Vagina (tissue), 2 donors: ENCODE measurements around the gene PLCB1.

Experiments
- POLR2A ChIP-seq, 2 donors: fragments of 450-650 bp; IDR thresholded peaks; one replicate each; pipeline ENCODE4 v1.6.1; 2017; ENCODE audit warnings: antibody characterized with exemption in 2 of 2, mild to moderate bottlenecking in 2 of 2, moderate library complexity in 2 of 2
- TF ChIP-seq, protein P1 (sequence below), 3 experiments: fragments of 450-650 bp in 2 of 3; fragments of 200-600 bp in 1 of 3; sonication (generic) in 1 of 3; IDR thresholded peaks; one replicate each; pipeline ENCODE4 v1.5.1; 2017 to 2019; ENCODE audit warnings: antibody characterized with exemption in 3 of 3, mild to moderate bottlenecking in 2 of 3, moderate library complexity in 2 of 3

DNA sequence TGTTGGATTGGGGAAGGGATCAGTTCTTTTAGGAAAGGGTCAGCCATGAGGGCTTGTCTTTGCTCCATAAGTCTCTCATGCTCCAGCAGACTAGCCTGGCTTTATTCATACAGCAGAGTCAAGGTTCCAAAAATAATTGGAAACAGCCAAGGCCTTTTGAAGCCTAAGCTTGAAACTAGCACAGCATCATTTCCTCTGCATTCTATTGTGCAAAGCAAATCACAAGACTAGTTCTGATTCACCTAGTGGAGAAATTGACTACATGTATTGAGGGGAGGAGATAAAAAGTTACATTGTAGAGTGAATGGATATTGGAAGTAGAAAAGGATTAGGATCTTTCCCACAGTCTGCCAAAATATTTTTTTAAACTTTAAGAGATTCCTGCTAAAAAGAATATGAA, 777.5 kb downstream of the PLCB1 start:
- TF ChIP-seq, protein P1, sequence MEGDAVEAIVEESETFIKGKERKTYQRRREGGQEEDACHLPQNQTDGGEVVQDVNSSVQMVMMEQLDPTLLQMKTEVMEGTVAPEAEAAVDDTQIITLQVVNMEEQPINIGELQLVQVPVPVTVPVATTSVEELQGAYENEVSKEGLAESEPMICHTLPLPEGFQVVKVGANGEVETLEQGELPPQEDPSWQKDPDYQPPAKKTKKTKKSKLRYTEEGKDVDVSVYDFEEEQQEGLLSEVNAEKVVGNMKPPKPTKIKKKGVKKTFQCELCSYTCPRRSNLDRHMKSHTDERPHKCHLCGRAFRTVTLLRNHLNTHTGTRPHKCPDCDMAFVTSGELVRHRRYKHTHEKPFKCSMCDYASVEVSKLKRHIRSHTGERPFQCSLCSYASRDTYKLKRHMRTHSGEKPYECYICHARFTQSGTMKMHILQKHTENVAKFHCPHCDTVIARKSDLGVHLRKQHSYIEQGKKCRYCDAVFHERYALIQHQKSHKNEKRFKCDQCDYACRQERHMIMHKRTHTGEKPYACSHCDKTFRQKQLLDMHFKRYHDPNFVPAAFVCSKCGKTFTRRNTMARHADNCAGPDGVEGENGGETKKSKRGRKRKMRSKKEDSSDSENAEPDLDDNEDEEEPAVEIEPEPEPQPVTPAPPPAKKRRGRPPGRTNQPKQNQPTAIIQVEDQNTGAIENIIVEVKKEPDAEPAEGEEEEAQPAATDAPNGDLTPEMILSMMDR (IDR thresholded peaks at IDR 0.05), result no peak
- no peak for TF ChIP-seq POLR2A (IDR thresholded peaks at IDR 0.05)
